AML-193 (cell line): ENCODE data around the gene GPHA2.

ENCODE experiments used
- DNase-seq, 2 experiments: peaks; one replicate each; lab custom pipeline; 2025; lab: John Stamatoyannopoulos, UW

The GPHA2 gene

GRCh38 chr11:64930340-64930739 lies 5.4 kb downstream of the GPHA2 start:
- no peak for DNase-seq

- DNase-seq, result no peak
Measured at GRCh38 chr11:64929625-64930024, 6.1 kb downstream of the GPHA2 start.

GRCh38 chr11:64928957-64929356 lies 6.7 kb downstream of the GPHA2 start:
- no peak for DNase-seq

GRCh38 chr11:64926689-64927088 lies 9.0 kb downstream of the GPHA2 start:
- no peak for DNase-seq

- DNase-seq, result no peak
Measured at GRCh38 chr11:64925536-64926436, 9.9 kb downstream of the GPHA2 start.

GRCh38 chr11:64924910-64925284 lies 10.8 kb downstream of the GPHA2 start:
- no peak for DNase-seq

- peak; percentile 87 to 88 for DNase-seq
Measured at GRCh38 chr11:64923944-64924909, 11.5 kb downstream of the GPHA2 start, which contains the start of gene PPP2R5B. TSS of gene PPP2R5B (plus strand) at chr11:64924689. CDS start at chr11:64925735, 1,046 bp downstream.

- no peak for DNase-seq
Measured at GRCh38 chr11:64923151-64923661, 12.5 kb downstream of the GPHA2 start.

GRCh38 chr11:64921384-64921783 lies 14.3 kb downstream of the GPHA2 start:
- no peak for DNase-seq

GRCh38 chr11:64920124-64920523 lies 15.6 kb downstream of the GPHA2 start:
- DNase-seq, result no peak

GRCh38 chr11:64919627-64920026 lies 16.1 kb downstream of the GPHA2 start:
- no peak for DNase-seq

- DNase-seq, result peak; percentile 29 to 51
Measured at GRCh38 chr11:64918017-64918416, 17.7 kb downstream of the GPHA2 start.

GRCh38 chr11:64917663-64917995 lies 18.1 kb downstream of the GPHA2 start:
- no peak for DNase-seq

GRCh38 chr11:64916775-64917662 lies 18.7 kb downstream of the GPHA2 start, which contains the start of gene ATG2A:
TSS of gene ATG2A (minus strand) at chr11:64917209. CDS start at chr11:64917135, 74 bp downstream.
- DNase-seq, result peak; percentile 99

GRCh38 chr11:64916040-64916774 lies 19.5 kb downstream of the GPHA2 start:
- DNase-seq, result no peak

GRCh38 chr11:64915376-64915887 lies 20.3 kb downstream of the GPHA2 start:
- DNase-seq, result no peak

GRCh38 chr11:64914123-64914522 lies 21.6 kb downstream of the GPHA2 start:
- DNase-seq, result no peak

- DNase-seq, result no peak
Measured at GRCh38 chr11:64913171-64913727, 22.4 kb downstream of the GPHA2 start.

- no peak for DNase-seq
Measured at GRCh38 chr11:64911689-64912088, 24.0 kb downstream of the GPHA2 start.

- DNase-seq, result no peak
Measured at GRCh38 chr11:64911142-64911541, 24.6 kb downstream of the GPHA2 start.
